Endothelial cell of umbilical vein (primary cell): Measurements from ENCODE around the gene GRM4. TPM values are rescaled to one million over a fixed set of nuclear protein-coding genes. Genes with fewer than 3 reads are reported as not detected.

Source experiments
- BruUV-seq: library from RNA; stranded (reverse); fragments of 400-500 nt; replicated peaks from 2 replicates; lab custom pipeline; 2021; lab: Mats Ljungman, UMichigan
- CTCF ChIA-PET: fragments of 300-600, 350-600 bp; sonication (Branson Sonifier 250); formaldehyde crosslinking; loops from one replicate; lab custom pipeline; 2021; ENCODE audit warnings: antibody characterized with exemption, inconsistent platforms; lab: Charles Lee
- POLR2A ChIA-PET: fragments of 300-600, 350-600 bp; sonication (Branson Sonifier 250); formaldehyde crosslinking; loops from one replicate; lab custom pipeline; 2021; ENCODE audit warnings: antibody characterized with exemption, inconsistent platforms; lab: Charles Lee
- DNase-seq: peaks from one replicate; pipeline ENCODE4 v3.0.0-alpha.2; 2011; ENCODE audit warnings: low read depth, low spot score
- FAIRE-seq: peaks from 2 replicates; lab custom pipeline; 2011; peaks lifted over from hg19 to GRCh38; lab: Jason Lieb, UNC
- H2AFZ ChIP-seq: 2 replicates; pipeline ENCODE4 v1.6.0; 2012; ENCODE audit warnings: low read depth, low read length, control low read depth, inconsistent platforms
- H3K27ac ChIP-seq: 2 replicates; pipeline ENCODE4 v1.5.1; 2011; ENCODE audit warnings: low read depth, mild to moderate bottlenecking, control low read depth, low read length, moderate library complexity; ENCODE audit not compliant: insufficient read depth
- H3K27me3 ChIP-seq, 2 experiments: 2 replicates each; pipeline versions ENCODE4 v1.6.0 to v1.6.1; 2011; ENCODE audit warnings: low read length in 2 of 2, mixed read lengths in 1 of 2; ENCODE audit not compliant: control insufficient read depth in 2 of 2, insufficient read depth in 2 of 2
- H3K36me3 ChIP-seq, 2 experiments: 2 replicates in 1 of 2; 3 replicates in 1 of 2; pipeline ENCODE4 v1.5.1; 2011; ENCODE audit warnings: low read length in 2 of 2, mild to moderate bottlenecking in 1 of 2, moderate library complexity in 1 of 2; ENCODE audit not compliant: control insufficient read depth in 2 of 2, insufficient read depth in 2 of 2; ENCODE audit errors: extremely low read depth in 1 of 2
- H3K4me1 ChIP-seq: 3 replicates; pipeline ENCODE4 v1.5.1; 2011; ENCODE audit warnings: mild to moderate bottlenecking, low read length; ENCODE audit not compliant: control insufficient read depth, insufficient read depth; ENCODE audit errors: extremely low read depth
- H3K4me2 ChIP-seq: 2 replicates; pipeline ENCODE4 v1.6.1; 2011; ENCODE audit warnings: low read length, control low read depth, mixed read lengths; ENCODE audit not compliant: insufficient read depth
- H3K4me3 ChIP-seq, 3 experiments: fragments of 200-600 bp in 1 of 3; sonication (generic), shearing (Covaris generic) in 1 of 3; replicated peaks in 1 of 3; 2 replicates each; pipeline ENCODE4 v1.5.1; 2011 to 2016; ENCODE audit warnings: control low read depth in 3 of 3, low read length in 3 of 3, mild to moderate bottlenecking in 2 of 3, inconsistent platforms in 1 of 3, low read depth in 1 of 3, moderate library complexity in 1 of 3; ENCODE audit not compliant: insufficient read depth in 1 of 3
- H3K79me2 ChIP-seq: 2 replicates; pipeline ENCODE4 v1.6.0; 2012; ENCODE audit warnings: low read length, inconsistent platforms; ENCODE audit not compliant: control insufficient read depth, insufficient read depth
- H3K9ac ChIP-seq: replicated peaks from 2 replicates; pipeline ENCODE3; 2011; ENCODE audit warnings: low read length, control low read depth; ENCODE audit not compliant: insufficient read depth; ENCODE audit errors: extremely low read depth
- H3K9me1 ChIP-seq: replicated peaks from 3 replicates; pipeline ENCODE4 v1.6.0; 2011; ENCODE audit warnings: mild to moderate bottlenecking, low read length; ENCODE audit not compliant: control insufficient read depth, insufficient read depth; ENCODE audit errors: extremely low read depth
- H3K9me3 ChIP-seq: replicated peaks from 2 replicates; pipeline ENCODE4 v1.5.1; 2012; ENCODE audit warnings: low read length, inconsistent platforms; ENCODE audit not compliant: control insufficient read depth, insufficient read depth
- H4K20me1 ChIP-seq: replicated peaks from 2 replicates; pipeline ENCODE3; 2011; ENCODE audit warnings: mild to moderate bottlenecking, low read length; ENCODE audit not compliant: control insufficient read depth, insufficient read depth; ENCODE audit errors: extremely low read depth
- CTCF ChIP-seq, 2 donors: IDR thresholded peaks; 1 replicate in 1 of 2; 2 replicates in 1 of 2; pipeline ENCODE4 v1.5.1; 2011; ENCODE audit warnings: low read length in 2 of 2, mild to moderate bottlenecking in 2 of 2, moderate library complexity in 2 of 2, control low read depth in 1 of 2, inconsistent platforms in 1 of 2, low read depth in 1 of 2; ENCODE audit not compliant: insufficient read depth in 1 of 2; ENCODE audit errors: extremely low read depth in 1 of 2
- EZH2 ChIP-seq: IDR thresholded peaks from 2 replicates; pipeline ENCODE4 v1.6.1; 2012; ENCODE audit warnings: borderline replicate concordance, low read depth, mild to moderate bottlenecking, moderate library complexity, low read length, inconsistent platforms; ENCODE audit not compliant: severe bottlenecking
- FOS ChIP-seq: IDR thresholded peaks from 2 replicates; pipeline ENCODE4 v1.6.1; 2011; ENCODE audit warnings: mild to moderate bottlenecking, low read length, moderate library complexity, borderline replicate concordance; ENCODE audit not compliant: insufficient read depth
- GATA2 ChIP-seq: IDR thresholded peaks from 2 replicates; pipeline ENCODE4 v1.7.0; 2011; ENCODE audit warnings: low read depth, mild to moderate bottlenecking, moderate library complexity, mixed read lengths, low read length; ENCODE audit not compliant: insufficient read length, insufficient read depth
- JUN ChIP-seq: IDR thresholded peaks from 2 replicates; pipeline ENCODE4 v1.6.1; 2011; ENCODE audit warnings: borderline replicate concordance, low read depth; ENCODE audit not compliant: insufficient read length, insufficient read depth
- MAX ChIP-seq: IDR thresholded peaks from 2 replicates; pipeline ENCODE4 v1.6.1; 2011; ENCODE audit not compliant: insufficient read depth, insufficient read length
- MYC ChIP-seq: IDR thresholded peaks from one replicate; pipeline ENCODE4 v1.6.1; 2011; ENCODE audit warnings: mild to moderate bottlenecking, low read depth, low read length
- POLR2A ChIP-seq: IDR thresholded peaks from 2 replicates; pipeline ENCODE4 v1.6.1; 2012; ENCODE audit warnings: low read depth, mild to moderate bottlenecking, control low read depth, low read length
- POLR2AphosphoS5 ChIP-seq: IDR thresholded peaks from 2 replicates; pipeline ENCODE4 v1.6.1; 2012; ENCODE audit warnings: low read depth, mild to moderate bottlenecking, control low read depth, low read length, moderate library complexity; ENCODE audit not compliant: insufficient read depth
- dilution Hi-C: fragments of 300-500 bp; cut with MboI; formaldehyde crosslinking; loops from one replicate; pipeline ENCODE4 v1.15.0; 2019; ENCODE audit warnings: low sequenced_read_pairs; ENCODE audit not compliant: extremely low pct_ligation_motif_present
- intact Hi-C: fragments of 100-400 bp; cut with micrococcal nuclease; formaldehyde crosslinking; loops from one replicate; pipeline ENCODE4 v1.10.0; 2022
- polyA plus RNA-seq, 4 experiments: library from polyadenylated mRNA; depleted of rRNA in 3 of 4; stranded (reverse) in 3 of 4; unstranded in 1 of 4; fragments of >200 nt; gene quantifications; 2 replicates each; pipeline versions ENCODE4 v1.2.1 to v1.2.3, GENCODE V29; 2011 to 2012; ENCODE audit warnings: missing spikeins in 1 of 4
- total RNA-seq: library from RNA; stranded (reverse); gene quantifications from 2 replicates; pipeline ENCODE4 v1.2.3, GENCODE V29; 2021

Gene GRM4
- total and polyA plus RNA-seq, 2 donors (not counting 3 experiments of a cell fraction or from before 2014, with no cell fraction given): 0.03 TPM; not detected in 1

- Histone ChIP-seq H4K20me1 (no peaks in the 10 kb centered on the region), H3K4me1 (no peaks in the 10 kb centered on the region), H3K36me3 (no peaks in the 10 kb centered on the region), H3K27me3 (peaks cover 0 to 2% of the 10 kb centered on the region in 2 experiments), H2AFZ (no peak overlapping the region), H3K9me3 (no peaks in the 10 kb centered on the region), H3K27ac (no peak overlapping the region), H3K9ac (no peak overlapping the region), H3K4me3 (no peak overlapping the region), H3K4me2 (no peak overlapping the region), H3K9me1 (no peaks in the 10 kb centered on the region), H3K79me2 (no peaks in the 10 kb centered on the region)
- intact Hi-C loops: no loop called here
- ChIA-PET CTCF (interaction anchor here (3.0 kb wide), 1 partner anchor 36 kb away, joined by 14 read pairs; no protein-coding TSS in a partner anchor), POLR2A (no interaction called here)
- no peak for DNase-seq
- TF ChIP-seq CTCF (IDR thresholded peaks at IDR 0.05; ENCODE audit: extremely low read depth in 1 of 2, insufficient read depth in 1 of 2, low read depth in 1 of 2, low read length in 2 of 2) (no peak), POLR2AphosphoS5 (no peak), JUN (no peak), POLR2A (no peak), MYC (no peak), EZH2 (no peak), FOS (no peak), MAX (no peak), GATA2 (no peak)
- FAIRE-seq: no peak
- dilution Hi-C loops: no loop called here
- BruUV-seq: no TSS peak
These were observed 55.0 kb downstream of the GRM4 start for GRCh38 chr6:34090935-34091334.
